ENCODE results near the gene GLB1L3.
"Not testable (repeated sequence)": the region's sequence is repeated elsewhere in the genome, so short reads cannot be mapped to it uniquely, and the experiment has no call there.

The GLB1L3 gene

DNA sequence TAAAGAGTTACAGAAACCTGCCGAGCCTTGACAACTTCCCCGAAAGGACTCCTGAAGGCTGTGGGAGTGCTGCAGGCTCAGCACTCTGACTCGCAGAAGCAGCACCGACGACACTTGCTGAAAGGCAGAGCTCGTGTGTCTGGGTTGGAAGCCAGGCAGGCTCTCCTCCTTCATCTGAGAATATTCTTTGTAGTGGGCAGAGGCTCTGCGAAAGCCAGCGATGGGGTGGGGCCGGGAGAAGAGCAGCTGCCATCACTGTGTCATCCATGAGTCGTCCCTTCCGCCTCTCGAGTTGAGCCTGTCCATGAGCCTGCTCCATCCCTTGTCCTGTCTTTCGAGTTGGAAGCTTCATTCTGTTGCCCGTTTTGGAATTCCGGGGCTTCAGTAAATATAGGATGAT, 67.5 kb downstream of the GLB1L3 start:
- DNase-seq (ENCODE audit: low spot score) = no peak

DNA sequence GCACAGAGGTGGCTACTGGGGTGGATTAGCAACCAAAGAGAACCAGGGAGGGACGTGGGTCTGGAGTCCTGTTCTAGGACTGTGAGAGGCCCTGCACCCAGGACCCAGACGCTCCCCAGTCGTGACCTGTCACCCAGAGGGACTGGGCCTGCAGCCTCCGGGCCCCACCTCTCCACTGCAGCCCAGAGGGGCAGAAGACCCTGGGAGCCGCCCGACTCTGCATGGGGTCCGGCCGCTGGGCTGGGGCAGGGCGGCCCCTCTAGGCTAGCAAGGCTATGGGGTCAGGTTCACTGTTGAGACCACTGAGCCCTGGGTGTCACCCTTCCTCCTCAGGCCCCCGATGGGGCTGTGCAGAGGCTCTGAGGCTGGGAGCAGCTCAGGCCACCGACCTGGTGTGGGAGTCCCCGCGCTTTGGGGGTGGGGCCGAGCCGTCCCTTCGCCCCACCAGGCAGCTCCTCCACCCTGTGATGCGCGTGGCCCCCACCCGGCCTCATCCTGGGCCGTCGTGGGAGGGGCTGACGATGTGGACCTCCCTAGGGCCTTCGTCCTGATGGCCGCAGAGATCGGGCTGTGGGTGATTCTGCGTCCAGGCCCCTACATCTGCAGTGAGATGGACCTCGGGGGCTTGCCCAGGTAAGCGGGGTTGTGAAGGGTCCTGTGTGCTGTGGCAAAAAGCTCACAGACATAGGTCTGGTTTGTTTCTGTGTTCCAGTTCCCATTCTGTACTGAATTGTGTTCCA, 68.5 kb downstream of the GLB1L3 start:
- not testable (repeated sequence) for DNase-seq (ENCODE audit: low spot score)

DNA sequence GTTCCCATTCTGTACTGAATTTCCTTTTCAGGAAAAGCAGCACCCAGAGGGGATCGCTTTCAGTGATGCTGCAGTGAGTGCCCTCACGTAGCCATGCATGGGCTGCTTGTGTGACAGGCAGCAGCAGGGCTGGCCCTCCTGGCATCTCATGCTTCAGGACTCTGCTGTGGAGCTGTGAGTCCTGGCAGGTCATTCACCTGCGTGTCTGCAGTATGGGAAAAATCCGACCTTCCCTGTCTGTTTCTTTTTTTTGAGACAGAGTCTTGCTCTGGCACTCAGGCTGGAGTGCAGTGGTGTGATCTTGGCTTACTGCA, 69.0 kb downstream of the GLB1L3 start:
- no peak for DNase-seq (ENCODE audit: low spot score)

DNA sequence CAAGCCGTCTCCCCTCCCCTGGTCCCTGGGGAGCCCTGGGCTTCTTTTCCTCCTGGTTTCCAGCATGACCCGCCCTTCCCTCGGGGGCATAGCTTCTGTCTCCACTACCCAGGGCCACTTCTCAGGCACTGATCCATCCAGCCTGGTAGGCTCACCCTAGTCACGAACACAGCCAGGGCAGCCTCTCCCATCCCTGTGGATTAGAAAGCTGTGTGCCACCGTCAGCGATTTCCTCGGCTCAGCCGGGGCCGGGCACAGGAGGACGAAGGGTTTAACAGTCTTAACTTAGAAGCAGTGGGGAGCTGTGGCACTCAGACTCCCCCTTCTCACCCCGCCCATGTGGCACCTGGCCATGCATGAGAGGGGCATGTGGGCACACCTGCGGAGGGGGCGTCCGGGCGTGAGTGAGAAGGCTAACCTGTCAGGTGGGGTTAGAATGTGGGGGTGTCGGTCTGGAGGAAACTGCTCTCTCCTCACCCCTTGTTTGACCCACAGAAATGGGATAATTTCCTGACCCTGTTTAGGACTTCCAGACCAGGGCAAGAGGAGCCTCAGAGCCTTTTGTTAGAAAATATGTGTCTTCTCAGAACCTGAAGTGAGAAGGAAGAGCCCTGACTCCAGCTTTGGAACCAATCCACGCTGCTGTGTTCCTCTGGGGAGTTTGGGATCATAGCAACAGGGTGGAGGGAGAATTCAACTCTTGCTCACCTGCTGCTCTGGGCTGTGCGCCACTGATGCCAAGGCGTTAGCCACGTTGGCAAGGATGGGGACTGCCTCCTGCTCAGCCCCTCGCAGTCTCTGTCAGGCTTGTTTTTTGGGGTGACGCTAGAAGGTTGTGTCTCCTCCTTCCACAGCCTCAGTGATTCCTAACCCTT, 70.2 kb downstream of the GLB1L3 start:
- no peak for DNase-seq (ENCODE audit: low spot score)

DNA sequence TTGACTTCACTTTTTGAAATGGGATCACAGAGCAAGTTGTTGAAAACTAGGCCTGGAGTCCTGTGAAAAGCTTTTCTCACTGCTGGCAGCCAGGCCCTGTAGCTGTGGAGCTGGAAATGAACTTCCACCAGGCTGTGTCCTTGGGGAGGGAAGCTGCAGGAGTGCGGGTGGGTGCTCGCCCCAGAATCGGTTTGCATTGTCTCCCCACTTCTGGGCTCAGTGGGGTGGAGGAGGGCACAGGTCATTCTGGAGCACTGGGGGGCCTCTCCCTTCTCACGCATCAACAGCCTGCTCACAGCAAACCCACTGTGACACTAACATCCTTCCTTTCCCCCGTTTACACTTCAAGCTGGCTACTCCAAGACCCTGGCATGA, 70.8 kb downstream of the GLB1L3 start:
- DNase-seq (ENCODE audit: low spot score) = no peak

DNA sequence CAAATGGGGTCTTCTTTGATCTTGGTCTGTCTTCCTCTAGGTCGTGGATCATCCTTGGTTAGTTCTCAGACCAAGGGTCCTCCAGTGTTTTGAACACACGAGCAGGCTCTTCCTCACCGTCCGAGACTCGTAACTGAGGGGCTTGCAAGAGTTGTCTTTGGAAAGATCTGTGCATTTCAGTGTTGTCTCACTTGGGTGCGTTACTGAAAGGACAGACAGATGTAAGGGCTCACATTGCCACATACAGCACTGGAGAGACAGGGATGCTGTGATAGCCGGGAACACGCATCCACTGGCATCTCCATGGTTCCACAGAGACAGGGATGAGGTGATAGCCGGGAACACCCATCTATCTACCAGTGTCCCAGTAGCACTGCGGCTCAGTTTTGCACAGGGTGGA, 71.3 kb downstream of the GLB1L3 start:
- no peak for DNase-seq (ENCODE audit: low spot score)

DNA sequence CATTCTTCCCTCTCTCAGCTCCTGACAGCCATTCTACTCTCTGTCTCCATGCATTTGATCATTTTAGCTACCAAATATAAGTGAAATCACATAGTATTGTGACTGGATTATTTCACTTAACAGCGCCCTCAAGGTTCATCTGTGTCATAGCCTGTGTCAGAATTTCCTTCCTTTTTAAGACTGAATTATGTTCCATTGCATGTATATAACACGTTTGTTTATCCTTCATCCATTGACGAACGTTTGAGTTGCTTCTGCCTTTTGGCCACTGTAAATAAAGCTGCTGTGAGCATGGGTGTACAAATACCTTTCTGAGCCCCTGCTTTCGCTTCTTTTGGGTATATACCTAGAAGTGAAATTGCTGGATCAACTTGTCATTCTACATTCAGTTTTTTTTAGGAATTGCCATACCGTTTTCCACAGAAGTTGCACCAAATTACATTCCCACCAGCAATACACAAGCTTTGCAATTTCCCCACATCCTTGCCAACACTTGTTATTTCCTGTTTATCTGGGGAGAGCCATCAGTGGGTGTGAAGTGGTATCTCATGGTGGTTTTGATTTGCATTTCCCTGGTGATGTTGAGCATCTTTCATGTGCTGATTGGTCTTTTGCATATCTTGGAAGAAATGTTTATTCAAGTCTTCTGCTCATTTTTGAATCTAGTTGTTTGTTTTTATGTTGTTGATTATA, 73.1 kb downstream of the GLB1L3 start:
- no peak for DNase-seq (ENCODE audit: low spot score)

DNA sequence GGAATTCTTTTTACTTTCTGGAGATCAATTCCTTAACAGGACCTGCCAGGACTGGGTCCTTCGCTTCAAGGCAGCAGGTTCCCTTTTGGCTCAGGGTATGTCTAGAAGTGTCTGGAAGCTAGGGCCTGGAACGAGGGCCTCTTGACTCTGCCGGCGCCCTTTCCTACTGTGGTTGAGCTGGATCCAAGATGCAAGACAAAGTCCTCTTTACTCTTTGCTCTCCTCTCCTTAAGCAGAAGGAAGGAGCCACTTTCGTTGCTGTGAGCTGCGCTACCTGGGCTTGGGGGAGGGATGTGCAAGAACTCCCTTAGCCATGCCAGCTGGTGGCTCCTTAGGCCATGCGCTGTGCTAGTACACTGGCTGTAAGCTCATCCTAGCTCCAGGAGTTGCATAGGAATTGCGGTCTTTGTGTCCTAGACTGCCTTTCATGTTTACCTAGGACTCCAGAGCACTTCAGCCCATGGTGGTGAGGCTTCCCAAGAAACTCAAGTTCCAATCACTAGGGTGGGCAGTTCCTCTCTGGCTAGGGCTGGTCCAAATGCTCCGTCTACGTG, 73.7 kb downstream of the GLB1L3 start:
- no peak for DNase-seq (ENCODE audit: low spot score)

DNA sequence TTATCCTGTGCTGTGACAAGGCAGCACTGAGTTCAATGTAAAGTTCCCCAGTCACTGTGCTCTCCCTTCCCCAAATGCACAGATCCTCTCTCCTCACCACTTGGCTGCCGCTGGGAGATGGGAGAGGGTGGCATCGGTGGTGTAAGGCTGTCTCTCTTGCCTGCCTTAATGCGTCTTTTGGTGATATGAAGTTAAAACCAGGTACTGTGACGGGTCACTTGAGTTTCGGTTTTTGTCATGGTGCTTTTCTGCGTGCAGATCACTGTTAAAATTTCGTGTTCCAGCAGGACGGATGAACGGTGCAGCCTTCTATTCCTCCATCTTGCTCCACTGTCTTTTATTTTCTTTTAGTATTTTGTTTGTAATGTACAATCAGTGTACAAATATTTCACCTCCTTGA, 74.2 kb downstream of the GLB1L3 start:
- no peak for DNase-seq (ENCODE audit: low spot score)

DNA sequence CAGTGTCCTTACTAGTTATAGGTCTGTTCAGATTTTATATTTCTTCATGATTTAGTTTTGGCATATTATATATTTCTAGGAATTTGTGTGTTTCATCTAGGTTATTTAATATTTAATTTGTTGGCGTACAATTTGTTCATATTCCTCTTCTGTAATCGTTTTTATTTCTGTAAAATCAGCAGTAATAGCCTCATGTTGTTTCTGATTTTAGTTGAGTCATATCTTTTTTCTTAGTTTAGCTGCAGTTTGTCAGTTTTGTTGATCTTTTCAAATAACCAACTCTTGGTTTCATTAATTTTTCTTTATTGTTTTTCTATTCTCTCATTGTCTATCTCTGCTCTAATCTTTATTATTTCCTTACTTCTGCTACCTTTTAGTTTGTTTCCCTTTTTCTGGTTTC, 75.9 kb downstream of the GLB1L3 start:
- no peak for DNase-seq (ENCODE audit: low spot score)

DNA sequence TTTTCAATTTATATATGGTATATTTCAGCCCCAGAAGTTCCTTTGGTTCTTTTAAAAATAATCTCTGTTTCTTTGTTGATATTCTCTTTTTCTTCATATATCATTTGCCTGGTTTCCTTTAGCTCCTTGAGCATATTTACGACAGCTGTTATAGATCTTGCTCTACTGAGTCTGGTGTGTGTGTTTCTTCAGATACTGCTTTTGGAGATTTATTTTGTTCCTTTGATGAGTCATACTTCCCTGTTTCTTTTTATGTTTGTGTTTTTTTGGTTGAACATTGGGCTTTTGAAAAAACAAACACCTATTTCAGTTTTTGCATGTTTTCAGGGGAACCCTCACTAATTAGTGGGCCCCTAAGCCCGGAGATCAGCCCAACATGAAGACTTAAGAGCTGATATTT, 79.0 kb downstream of the GLB1L3 start:
- DNase-seq (ENCODE audit: low spot score) = no peak

DNA sequence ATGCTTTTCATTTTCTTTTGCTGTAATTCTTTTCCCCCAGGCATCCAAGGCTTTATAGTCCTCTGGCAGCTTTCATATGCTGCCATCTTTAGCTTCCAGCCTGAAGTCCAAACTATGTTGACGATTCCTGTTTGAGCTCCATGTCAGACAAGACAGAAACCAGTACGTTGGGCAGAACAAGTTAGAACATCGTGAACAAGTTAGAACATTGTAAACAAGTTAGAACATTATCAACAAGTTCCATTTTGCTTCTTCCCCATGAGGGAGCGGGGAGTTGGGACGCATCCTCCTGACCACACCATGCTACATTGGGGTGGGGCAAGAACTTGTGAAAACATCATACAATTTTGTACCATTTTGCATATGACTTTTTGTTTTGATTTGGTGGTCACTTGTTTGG, 79.5 kb downstream of the GLB1L3 start:
- no peak for DNase-seq (ENCODE audit: low spot score)

DNA sequence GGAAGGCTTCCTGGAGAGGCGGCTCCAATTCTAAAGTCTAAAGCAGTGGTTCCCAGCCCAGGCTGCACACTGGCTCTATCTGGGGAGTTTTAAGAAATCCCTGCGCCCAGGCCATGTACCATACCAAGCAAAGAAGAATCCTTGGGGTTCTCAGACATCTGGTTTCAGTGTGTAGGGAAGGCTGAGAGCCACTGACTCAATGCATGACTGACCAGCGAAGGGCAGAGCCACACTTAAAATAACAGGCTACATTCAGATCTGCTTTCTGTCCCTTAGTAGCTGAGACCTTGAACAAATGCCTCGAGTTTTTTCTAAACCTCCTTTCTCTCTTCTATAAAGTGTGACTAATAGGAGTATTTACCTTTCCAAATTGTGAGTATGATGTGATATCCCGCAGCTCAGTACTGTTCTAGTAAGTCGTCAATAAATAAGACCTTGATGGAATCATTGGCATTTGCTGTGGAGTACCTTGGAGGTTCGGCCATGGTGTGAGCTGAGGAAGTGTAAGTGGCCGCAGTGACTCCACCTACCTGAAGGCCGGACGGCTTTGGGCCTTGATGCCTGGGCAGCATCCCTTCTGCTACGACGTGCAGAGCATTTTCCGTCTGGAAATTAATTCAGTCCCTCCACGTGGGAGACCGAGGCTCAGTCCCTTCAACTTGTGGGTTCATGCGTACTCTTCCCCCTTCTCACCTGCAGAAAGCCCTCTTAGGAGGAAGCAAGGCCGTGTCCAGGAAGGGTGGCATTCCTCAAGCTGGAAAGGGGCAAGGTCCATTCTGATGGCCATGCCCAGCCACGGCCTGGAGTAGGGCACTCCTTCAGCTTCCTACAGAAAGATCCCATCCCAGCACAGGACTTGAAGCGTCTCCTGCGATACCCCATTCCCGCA, 80.7 kb downstream of the GLB1L3 start:
- no peak for DNase-seq (ENCODE audit: low spot score)

DNA sequence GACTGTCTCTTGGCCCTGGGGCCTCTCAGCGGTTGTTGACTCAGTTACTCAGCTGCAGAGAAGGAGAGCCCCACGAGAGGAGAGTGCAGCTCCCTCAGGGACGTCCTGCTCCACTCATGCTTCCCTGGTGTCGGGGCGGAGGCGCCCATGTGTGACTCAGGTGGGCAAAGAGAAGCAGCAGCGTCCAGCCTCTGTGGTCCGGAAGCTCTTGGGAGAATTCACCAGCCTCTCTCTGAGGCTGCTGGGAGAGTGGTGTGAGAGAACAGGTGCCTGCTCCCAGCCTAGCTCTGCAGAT, 81.3 kb downstream of the GLB1L3 start:
- no peak for DNase-seq (ENCODE audit: low spot score)

DNA sequence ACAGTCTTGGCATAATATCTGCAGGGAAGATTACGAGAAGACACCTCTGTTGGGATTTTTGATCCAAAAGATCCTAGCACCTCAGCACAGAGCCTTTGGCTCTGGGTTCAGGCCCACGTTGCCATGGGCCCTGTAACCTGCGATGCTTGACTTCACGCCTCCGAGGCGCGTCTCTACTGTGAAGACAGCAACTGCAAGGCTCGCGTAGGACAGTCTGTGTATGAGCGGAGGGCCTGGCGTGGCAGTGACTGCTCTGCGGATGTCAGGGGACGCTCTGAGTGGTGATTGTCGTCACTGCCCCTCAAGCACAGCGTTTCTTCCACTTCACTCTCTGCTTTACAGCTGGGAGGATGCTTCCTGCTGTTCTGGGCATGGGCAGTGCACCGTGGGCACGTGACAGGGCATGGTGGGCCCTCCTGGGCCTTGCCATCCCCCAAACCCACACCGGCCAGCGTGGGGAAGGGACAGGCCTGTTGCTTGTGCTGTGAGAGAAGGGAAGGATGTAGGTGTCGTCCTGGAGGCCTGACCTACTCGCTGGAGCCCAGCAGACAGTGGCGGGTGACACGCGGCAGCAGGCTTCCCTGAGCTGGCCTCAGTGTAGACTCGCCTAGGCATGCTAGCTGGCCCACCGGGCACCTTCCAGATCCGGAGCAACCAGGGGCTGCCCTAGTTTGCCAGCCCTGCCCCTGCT, 82.1 kb downstream of the GLB1L3 start:
- DNase-seq (ENCODE audit: low spot score) = no peak

DNA sequence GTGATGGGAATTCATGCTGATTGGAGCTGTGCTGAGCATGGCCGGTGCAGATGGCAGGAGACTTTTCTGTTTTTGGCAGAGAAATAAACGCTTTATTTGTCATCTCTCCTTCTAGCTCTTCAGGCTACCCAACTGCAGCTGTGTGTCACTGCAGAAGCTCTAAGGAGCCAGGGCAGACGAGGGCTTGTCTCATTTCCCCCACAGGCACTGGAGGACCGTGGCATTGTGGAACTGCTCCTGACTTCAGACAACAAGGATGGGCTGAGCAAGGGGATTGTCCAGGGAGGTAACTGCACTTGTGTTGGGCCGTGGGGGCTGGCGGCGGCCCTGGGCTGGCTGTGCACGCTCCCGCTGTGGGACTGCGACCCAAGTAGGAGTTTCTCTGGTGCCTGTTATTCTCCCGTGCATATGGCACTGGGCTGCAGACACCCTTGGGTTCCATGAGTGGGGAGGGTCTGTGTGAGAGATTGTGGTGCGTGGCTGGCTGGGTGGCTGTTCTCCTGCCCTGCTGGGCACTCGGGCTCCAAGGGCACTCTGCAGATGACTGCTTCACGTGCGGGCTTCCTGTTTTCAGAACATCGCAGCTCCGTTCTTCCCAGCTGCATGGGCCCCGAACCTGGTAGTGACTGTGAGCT, 82.8 kb downstream of the GLB1L3 start:
- DNase-seq (ENCODE audit: low spot score) = no peak

DNA sequence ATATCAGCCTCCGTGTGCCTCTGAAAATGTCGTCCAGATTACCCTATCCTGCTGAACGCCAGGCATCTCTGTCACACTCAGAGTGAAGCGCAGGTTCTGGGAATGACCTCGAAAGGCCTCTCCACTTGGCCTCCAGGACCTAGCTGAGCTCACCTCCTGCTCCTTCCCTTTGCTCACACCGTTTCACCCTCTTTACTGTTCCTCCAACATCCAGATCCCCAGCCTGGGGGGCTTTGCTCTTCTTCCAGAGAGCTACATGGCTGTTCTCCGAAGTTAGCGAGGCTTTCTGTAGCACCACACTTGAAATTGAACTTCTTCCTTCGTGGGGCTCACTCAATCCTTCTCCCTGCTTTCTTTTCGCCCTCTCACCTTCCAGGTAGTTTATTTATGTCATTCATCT, 83.5 kb downstream of the GLB1L3 start:
- DNase-seq (ENCODE audit: low spot score) = no peak

DNA sequence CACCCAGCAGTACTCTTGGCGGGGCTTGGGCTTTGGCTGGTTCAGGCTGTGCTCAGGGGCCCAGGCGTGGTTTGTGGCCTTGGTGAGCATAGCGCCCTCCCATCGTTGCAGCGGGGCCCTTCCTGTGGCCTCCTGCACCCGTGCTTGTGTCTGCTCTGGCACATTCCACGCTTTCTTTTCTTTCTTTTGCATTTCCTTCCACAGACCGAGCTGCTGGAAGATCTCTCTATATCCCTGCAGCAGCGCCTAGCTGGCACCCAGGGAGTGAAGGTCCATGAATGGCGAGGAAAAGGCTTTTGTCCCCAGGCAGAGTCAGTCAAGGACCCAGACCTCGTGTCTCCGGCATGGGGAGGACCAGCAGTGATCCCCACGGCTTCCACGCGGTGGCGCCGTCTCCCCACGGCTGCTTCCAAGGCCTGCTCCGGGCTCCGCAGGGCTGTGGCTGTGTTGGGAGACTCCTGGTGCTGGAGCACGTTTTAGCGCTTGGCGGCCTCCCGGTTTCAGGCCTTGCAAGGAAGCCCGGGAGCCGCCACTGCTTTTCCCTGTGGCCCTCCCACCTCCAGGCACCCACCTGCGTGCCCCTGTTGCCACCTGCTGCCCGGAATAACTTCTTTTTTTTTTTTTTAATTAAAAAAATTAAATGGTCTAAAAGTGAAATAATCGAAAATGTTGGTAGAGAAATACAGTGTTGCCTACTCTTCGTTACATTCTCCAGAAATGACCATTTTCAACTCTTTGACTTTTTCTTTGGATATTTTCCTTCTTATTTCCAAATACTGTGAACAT, 84.1 kb downstream of the GLB1L3 start:
- peak; percentile 81 for DNase-seq (ENCODE audit: low spot score)

DNA sequence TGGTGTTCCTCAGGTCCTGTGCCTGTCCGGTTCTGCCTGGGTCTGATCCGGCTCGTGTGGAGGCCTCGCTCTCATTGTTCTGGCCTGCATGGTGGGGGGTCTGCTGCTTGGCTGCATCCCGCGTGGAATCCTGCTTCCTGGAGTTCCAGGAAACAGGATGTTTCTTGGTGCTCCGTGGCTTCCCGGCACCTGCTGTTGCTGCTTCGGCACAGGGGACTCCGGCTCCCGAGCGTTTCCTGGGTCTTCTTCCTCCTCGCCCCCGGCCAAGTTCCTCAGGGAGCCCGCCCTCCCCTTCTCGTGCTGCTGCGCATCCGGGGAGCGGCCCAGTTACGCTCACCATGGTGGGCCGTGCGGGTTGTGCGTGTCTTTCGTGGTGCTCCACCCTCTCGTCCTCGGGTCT, 85.5 kb downstream of the GLB1L3 start:
- DNase-seq (ENCODE audit: low spot score) = no peak

Measured in pons (tissue), 1 donor.